ENCODE data around the gene NPM1.

Gene NPM1

DNA sequence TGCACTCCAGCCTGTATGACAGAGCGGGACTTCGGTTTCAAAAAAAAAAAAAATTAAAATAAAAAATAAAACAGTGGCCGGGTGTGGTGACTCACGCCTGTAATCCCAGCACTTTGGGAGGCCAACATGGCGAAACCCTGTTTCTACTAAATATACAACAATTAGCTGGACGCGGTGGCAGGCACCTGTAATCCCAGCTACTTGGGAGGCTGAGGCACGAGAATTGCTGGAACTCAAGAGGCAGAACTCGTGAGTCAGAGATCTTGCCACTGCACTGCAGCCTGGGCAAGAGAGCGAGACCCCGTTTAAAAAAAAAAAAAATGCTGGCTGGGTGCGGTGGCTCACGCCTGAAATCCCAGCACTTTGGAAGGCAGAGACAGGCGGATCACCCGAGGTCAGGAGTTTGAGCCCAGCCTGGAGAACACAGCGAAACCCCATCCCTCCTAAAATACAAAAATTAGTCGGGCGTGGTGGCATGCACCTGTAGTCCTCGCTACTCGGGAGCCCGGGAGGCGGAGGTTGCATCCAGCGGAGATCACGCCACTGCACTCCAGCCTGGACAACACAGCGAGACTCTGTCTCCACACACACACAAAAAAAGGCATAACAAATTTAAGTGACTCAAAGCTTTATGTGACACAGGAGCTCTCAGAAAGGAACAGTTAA lies 1.5 kb upstream of the NPM1 start:
- Histone ChIP-seq H3K9me3 (replicated peaks; ENCODE audit: insufficient read depth, low read length) (no peaks in the 10 kb centered on the region), H3K4me2 (ENCODE audit: low read depth, low read length) (peak overlapping the region; percentile 87; the same call in 1 of the 2 replicates), H3K36me3 (replicated peaks; ENCODE audit: insufficient read depth, low read length) (peaks cover 14% of the 10 kb centered on the region; the same call in 1 of the 2 replicates), H3K4me1 (ENCODE audit: low read length) (peaks cover 9% of the 10 kb centered on the region), H3K27ac (ENCODE audit: low read length) (no peak overlapping the region), H3K27me3 (replicated peaks; ENCODE audit: insufficient read depth, low read length) (no peaks in the 10 kb centered on the region), H3K9ac (ENCODE audit: low read length) (no peak overlapping the region), H4K20me1 (ENCODE audit: insufficient read depth, low read length) (peaks cover 27% of the 10 kb centered on the region), H3K9me2 (replicated peaks; ENCODE audit: insufficient read depth, low read length) (no peaks in the 10 kb centered on the region), H3K79me2 (ENCODE audit: low read length) (peaks cover 35% of the 10 kb centered on the region), H2AFZ (ENCODE audit: low read length) (no peak overlapping the region; the same call in 1 of the 2 replicates), H3F3A (ENCODE audit: insufficient read depth, low read length) (peaks cover 17% of the 10 kb centered on the region), H3K4me3 (ENCODE audit: low read length) (no peak overlapping the region; the same call in 1 of the 2 replicates)
- no peak for TF ChIP-seq EZH2phosphoT487 (IDR thresholded peaks at IDR 0.05; ENCODE audit: low read length)
- TF ChIP-seq CTCF (IDR thresholded peaks at IDR 0.05; ENCODE audit: low read length) = no peak
- TF ChIP-seq EZH2 (optimal IDR thresholded peaks at IDR 0.05; ENCODE audit: low read depth, low read length) = no peak
- DNase-seq = no peak

GRCh38 chr5:171386861-171387344 lies 746 bp upstream of the NPM1 start:
- DNase-seq = no peak
- H3K79me2 ChIP-seq (ENCODE audit: low read length) = peaks cover 43% of the 10 kb centered on the region

DNA sequence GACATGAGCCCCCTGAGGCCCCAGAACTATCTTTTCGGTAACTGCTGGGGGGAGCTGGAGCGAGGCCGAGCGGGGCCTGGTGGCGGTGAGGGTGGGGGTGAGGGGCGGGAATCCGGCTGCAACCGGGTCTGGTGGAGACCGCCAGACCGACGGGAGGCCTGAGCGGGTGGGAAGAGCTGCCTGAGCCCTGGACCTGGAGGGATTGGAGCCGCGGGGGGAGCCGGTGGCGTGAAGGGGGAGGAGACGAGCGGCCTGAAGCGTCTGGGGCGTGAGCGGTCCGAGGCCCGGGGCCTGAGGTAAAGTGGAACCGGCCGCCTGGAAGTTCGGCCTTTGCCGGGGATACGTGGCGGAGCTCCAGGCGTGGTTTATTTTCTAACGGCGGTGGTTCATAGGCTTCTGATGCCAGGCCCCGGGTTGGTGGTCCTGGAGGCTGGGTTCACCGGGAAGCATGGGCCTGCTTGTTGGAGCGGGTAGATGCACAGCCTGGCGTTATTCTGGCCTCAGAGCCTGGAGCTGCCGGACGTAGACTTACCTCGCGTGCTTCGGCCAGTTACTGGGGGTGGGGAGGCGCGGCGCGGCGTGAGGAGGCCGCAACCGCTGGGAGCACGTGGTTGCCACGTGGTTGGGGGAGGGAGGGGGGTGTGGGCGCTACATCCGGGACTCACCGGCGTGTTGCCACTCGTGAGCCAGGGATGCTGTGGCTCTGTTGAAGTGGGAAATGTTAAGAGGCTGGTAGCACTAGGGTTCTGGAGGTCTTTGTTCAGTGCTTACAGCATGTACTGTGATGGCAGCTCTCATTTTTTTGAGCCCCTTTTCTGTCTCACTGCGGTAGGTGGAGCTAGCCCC lies 544 bp downstream of the NPM1 start:
- Histone ChIP-seq H3K9ac (ENCODE audit: low read length) (peak overlapping the region; percentile 93), H3K4me3 (ENCODE audit: low read length) (peak overlapping the region; percentile 87), H3K79me2 (ENCODE audit: low read length) (peaks cover 56% of the 10 kb centered on the region), H3F3A (ENCODE audit: insufficient read depth, low read length) (peaks cover 30% of the 10 kb centered on the region), H4K20me1 (ENCODE audit: insufficient read depth, low read length) (peaks cover 48% of the 10 kb centered on the region), H3K4me2 (ENCODE audit: low read depth, low read length) (peak overlapping the region; percentile 86), H3K4me1 (ENCODE audit: low read length) (peaks cover 15% of the 10 kb centered on the region), H3K9me3 (replicated peaks; ENCODE audit: insufficient read depth, low read length) (no peaks in the 10 kb centered on the region), H3K27me3 (replicated peaks; ENCODE audit: insufficient read depth, low read length) (no peaks in the 10 kb centered on the region), H3K9me2 (replicated peaks; ENCODE audit: insufficient read depth, low read length) (no peaks in the 10 kb centered on the region), H2AFZ (ENCODE audit: low read length) (no peak overlapping the region), H3K27ac (ENCODE audit: low read length) (peak overlapping the region; percentile 77), H3K36me3 (replicated peaks; ENCODE audit: insufficient read depth, low read length) (peaks cover 33% of the 10 kb centered on the region)
- peak; percentile 82 for DNase-seq
- TF ChIP-seq EZH2phosphoT487 (IDR thresholded peaks at IDR 0.05; ENCODE audit: low read length) (no peak), EZH2 (optimal IDR thresholded peaks at IDR 0.05; ENCODE audit: low read depth, low read length) (no peak), CTCF (IDR thresholded peaks at IDR 0.05; ENCODE audit: low read length) (no peak)

More at GRCh38 chr5:171386861-171387344, 746 bp upstream of the NPM1 start:
- H3K27me3 ChIP-seq (replicated peaks; ENCODE audit: insufficient read depth, low read length) = no peaks in the 10 kb centered on the region
- no peaks in the 10 kb centered on the region for H3K9me2 ChIP-seq (replicated peaks; ENCODE audit: insufficient read depth, low read length)
- peak overlapping the region; percentile 87 for H3K4me2 ChIP-seq (ENCODE audit: low read depth, low read length)
- peak overlapping the region; percentile 91 for H2AFZ ChIP-seq (ENCODE audit: low read length)
- peaks cover 13% of the 10 kb centered on the region for H3K4me1 ChIP-seq (ENCODE audit: low read length)
- H3K36me3 ChIP-seq (replicated peaks; ENCODE audit: insufficient read depth, low read length) = peaks cover 20% of the 10 kb centered on the region; the same call in 1 of the 2 replicates
- TF ChIP-seq EZH2 (optimal IDR thresholded peaks at IDR 0.05; ENCODE audit: low read depth, low read length) = no peak
- TF ChIP-seq EZH2phosphoT487 (IDR thresholded peaks at IDR 0.05; ENCODE audit: low read length) = no peak
- TF ChIP-seq CTCF (IDR thresholded peaks at IDR 0.05; ENCODE audit: low read length) = no peak
- peaks cover 35% of the 10 kb centered on the region for H4K20me1 ChIP-seq (ENCODE audit: insufficient read depth, low read length)
- peaks cover 23% of the 10 kb centered on the region for H3F3A ChIP-seq (ENCODE audit: insufficient read depth, low read length)
- H3K4me3 ChIP-seq (ENCODE audit: low read length) = peak overlapping the region; percentile 74
- no peaks in the 10 kb centered on the region for H3K9me3 ChIP-seq (replicated peaks; ENCODE audit: insufficient read depth, low read length)
- peak overlapping the region; percentile 88 for H3K9ac ChIP-seq (ENCODE audit: low read length)
- H3K27ac ChIP-seq (ENCODE audit: low read length) = peak overlapping the region; percentile 60
